HG03139 (cell line): ENCODE data around the gene GAL3ST3.
"Not testable (repeated sequence)": the region's sequence is repeated elsewhere in the genome, so short reads cannot be mapped to it uniquely, and the experiment has no call there.

Source experiments
- ATAC-seq: cut with Tn5 transposase; IDR thresholded peaks from one replicate; pipeline ENCODE4 v1.9.1; 2021; ENCODE audit not compliant: unreplicated experiment

Gene GAL3ST3

GRCh38 chr11:66045177-66045639, 3.8 kb downstream of the GAL3ST3 start:
- no peak for ATAC-seq

GRCh38 chr11:66044757-66045156, 4.2 kb downstream of the GAL3ST3 start:
- no peak for ATAC-seq

GRCh38 chr11:66042996-66043906, 5.7 kb downstream of the GAL3ST3 start:
- no peak for ATAC-seq

GRCh38 chr11:66042227-66042995, 6.5 kb downstream of the GAL3ST3 start:
- no peak for ATAC-seq

- ATAC-seq = no peak
These were observed 9.2 kb downstream of the GAL3ST3 start for GRCh38 chr11:66039765-66040164.

- ATAC-seq = no peak
These were observed 11.6 kb downstream of the GAL3ST3 start for GRCh38 chr11:66037327-66037726.

GRCh38 chr11:66036334-66036710, 12.6 kb downstream of the GAL3ST3 start:
- ATAC-seq = no peak

- no peak for ATAC-seq
These were observed 13.2 kb downstream of the GAL3ST3 start for GRCh38 chr11:66035653-66036333.

GRCh38 chr11:66032957-66033735, 15.8 kb downstream of the GAL3ST3 start:
- ATAC-seq = no peak

GRCh38 chr11:66026017-66026529, 22.9 kb downstream of the GAL3ST3 start, which contains the start of gene CATSPER1:
Gene CATSPER1, minus strand, starts transcription at chr11:66026479. Its CDS starts 100 bp downstream, at chr11:66026379.
- no peak for ATAC-seq

GRCh38 chr11:66023186-66023440, 25.8 kb downstream of the GAL3ST3 start:
- ATAC-seq = not testable (repeated sequence)

- ATAC-seq = no peak
These were observed 26.4 kb downstream of the GAL3ST3 start for GRCh38 chr11:66022401-66023185.

GRCh38 chr11:66020618-66021357, 28.2 kb downstream of the GAL3ST3 start:
- no peak for ATAC-seq

- ATAC-seq = no peak
These were observed 28.7 kb downstream of the GAL3ST3 start for GRCh38 chr11:66020212-66020611.

- no peak for ATAC-seq
These were observed 31.6 kb downstream of the GAL3ST3 start for GRCh38 chr11:66017321-66017720.

GRCh38 chr11:66016793-66017177, 32.2 kb downstream of the GAL3ST3 start:
- no peak for ATAC-seq

GRCh38 chr11:66015936-66016792, 32.8 kb downstream of the GAL3ST3 start:
- ATAC-seq = no peak

GRCh38 chr11:66015454-66015881, 33.5 kb downstream of the GAL3ST3 start:
- ATAC-seq = no peak
